HG03159 (cell line): Measurements from ENCODE around the gene KRT77.

Experiments used
- ATAC-seq: cut with Tn5 transposase; IDR thresholded peaks from one replicate; pipeline ENCODE4 v1.9.1; 2021; ENCODE audit warnings: mild to moderate bottlenecking, moderate library complexity; ENCODE audit not compliant: unreplicated experiment

KRT77 gene

GRCh38 chr12:52694151-52694550, 9.2 kb downstream of the KRT77 start:
- ATAC-seq, result no peak

- no peak for ATAC-seq
Measured at GRCh38 chr12:52693261-52693660, 10.1 kb downstream of the KRT77 start.

GRCh38 chr12:52692254-52692653, 11.1 kb downstream of the KRT77 start:
- ATAC-seq, result no peak

- no peak for ATAC-seq
Measured at GRCh38 chr12:52691841-52692150, 11.5 kb downstream of the KRT77 start.

GRCh38 chr12:52691076-52691840, 12.1 kb downstream of the KRT77 start:
- no peak for ATAC-seq

GRCh38 chr12:52690351-52691075, 12.8 kb downstream of the KRT77 start:
- ATAC-seq, result no peak

- ATAC-seq, result no peak
Measured at GRCh38 chr12:52689936-52690335, 13.4 kb downstream of the KRT77 start.

- ATAC-seq, result no peak
Measured at GRCh38 chr12:52689239-52689638, 14.1 kb downstream of the KRT77 start.

- no peak for ATAC-seq
Measured at GRCh38 chr12:52688481-52688880, 14.8 kb downstream of the KRT77 start.

GRCh38 chr12:52687497-52688385, 15.6 kb downstream of the KRT77 start:
- no peak for ATAC-seq

GRCh38 chr12:52686756-52687487, 16.4 kb downstream of the KRT77 start:
- no peak for ATAC-seq

GRCh38 chr12:52686063-52686462, 17.3 kb downstream of the KRT77 start:
- ATAC-seq, result no peak

- no peak for ATAC-seq
Measured at GRCh38 chr12:52685406-52685890, 17.9 kb downstream of the KRT77 start.

GRCh38 chr12:52684431-52684830, 18.9 kb downstream of the KRT77 start:
- ATAC-seq, result no peak

GRCh38 chr12:52683575-52684300, 19.6 kb downstream of the KRT77 start:
- ATAC-seq, result no peak

- no peak for ATAC-seq
Measured at GRCh38 chr12:52682938-52683574, 20.3 kb downstream of the KRT77 start.

GRCh38 chr12:52682381-52682660, 21.0 kb downstream of the KRT77 start:
- ATAC-seq, result no peak

- ATAC-seq, result no peak
Measured at GRCh38 chr12:52681526-52682380, 21.6 kb downstream of the KRT77 start.

GRCh38 chr12:52680363-52680762, 23.0 kb downstream of the KRT77 start, which contains the start of gene KRT1:
Gene KRT1 (minus strand): TSS chr12:52680407. CDS start chr12:52680348, 59 bp downstream.
- no peak for ATAC-seq
